ENCODE measurements around the gene POLR2B. TPM values are rescaled to one million over a fixed set of nuclear protein-coding genes. Genes with fewer than 3 reads are reported as not detected.

POLR2B gene
- total and polyA plus RNA-seq, 2 of the 8 experiments (the other 6 are each of a cell fraction or from before 2014, with no cell fraction given) = 59.3 to 115 TPM

- ChIA-PET CTCF (ENCODE audit: partially characterized antibody) (interaction anchor here (1.2 to 1.4 kb wide), 2 partner anchors 8 to 208 kb away, joined by 3 read pairs; no protein-coding TSS in a partner anchor), POLR2A (ENCODE audit: partially characterized antibody) (interaction anchor here (1.1 to 2.0 kb wide), 5 partner anchors 9 to 33 kb away, joined by 3 to 6 read pairs (median 4); partner anchors contain the start of gene REST)
- no peaks in the 10 kb centered on the region for H3K79me2 ChIP-seq (ENCODE audit: control insufficient read depth in 1 of 2, insufficient read depth in 2 of 2, low read length in 2 of 2)
- H2BK15ac ChIP-seq (ENCODE audit: low read length) = no peak overlapping the region
- H4K91ac ChIP-seq (replicated peaks; ENCODE audit: insufficient read length, low read length) = no peak overlapping the region
- H3K4me2 ChIP-seq (ENCODE audit: insufficient read depth in 1 of 2, low read depth in 2 of 2, low read length in 2 of 2) = no peak overlapping the region
- H3K23ac ChIP-seq (ENCODE audit: insufficient read length) = no peak overlapping the region
- H3K23me2 ChIP-seq (ENCODE audit: low read depth, low read length) = no peaks in the 10 kb centered on the region
- DNase-seq (ENCODE audit: low read depth in 1 of 2, low spot score in 2 of 2) (no peak), FAIRE-seq (no peak)
- H3K27me3 ChIP-seq (replicated peaks in 1 of 4; ENCODE audit: control insufficient read depth in 3 of 4, extremely low read depth in 1 of 4, insufficient read depth in 3 of 4, low read length in 3 of 4) = no peaks in the 10 kb centered on the region
- H4K5ac ChIP-seq (ENCODE audit: insufficient read length, low read depth, low read length) = no peak overlapping the region
- no peaks in the 10 kb centered on the region for H3K4me1 ChIP-seq (replicated peaks in 1 of 4; ENCODE audit: control insufficient read depth in 3 of 4, insufficient read depth in 4 of 4, low read length in 3 of 4)
- H2BK5ac ChIP-seq (ENCODE audit: low read depth, low read length) = no peak overlapping the region
- H3K36me3 ChIP-seq (ENCODE audit: control insufficient read depth in 2 of 4, insufficient read depth in 4 of 4, low read length in 3 of 4) = no peaks in the 10 kb centered on the region; a peak in 2 of 8 replicates
- H3K27ac ChIP-seq (ENCODE audit: low read depth, low read length) = no peak overlapping the region
- H3K4ac ChIP-seq (replicated peaks; ENCODE audit: insufficient read length, low read depth, low read length) = no peak overlapping the region
- H4K8ac ChIP-seq (ENCODE audit: extremely low read depth, insufficient read depth, low read length) = no peak overlapping the region
- H3K9me3 ChIP-seq (ENCODE audit: insufficient read depth in 2 of 2, low read depth in 1 of 2, low read length in 1 of 2) = no peaks in the 10 kb centered on the region
- H2AK5ac ChIP-seq (ENCODE audit: low read depth, low read length) = no peak overlapping the region
- H3K14ac ChIP-seq (ENCODE audit: insufficient read length) = no peak overlapping the region
- no peaks in the 10 kb centered on the region for H3K79me1 ChIP-seq (ENCODE audit: low read depth, low read length)
- H2BK12ac ChIP-seq (ENCODE audit: low read depth, low read length) = no peak overlapping the region
- no peak overlapping the region for H3K4me3 ChIP-seq (ENCODE audit: extremely low read depth in 1 of 4, insufficient read depth in 2 of 4, low read depth in 3 of 4, low read length in 4 of 4)
- H3K56ac ChIP-seq (replicated peaks; ENCODE audit: insufficient read length, low read depth, low read length) = no peak overlapping the region
- no peak overlapping the region for H3K18ac ChIP-seq (ENCODE audit: extremely low read depth, low read length)
- H2BK20ac ChIP-seq (ENCODE audit: low read length) = no peak overlapping the region
- H4K20me1 ChIP-seq (replicated peaks in 1 of 2; ENCODE audit: control insufficient read depth in 1 of 2, insufficient read depth in 2 of 2, low read length in 2 of 2) = no peaks in the 10 kb centered on the region
- H2BK120ac ChIP-seq (replicated peaks; ENCODE audit: low read depth, low read length) = no peak overlapping the region
- H3K9ac ChIP-seq (replicated peaks in 1 of 4; ENCODE audit: extremely low read depth in 1 of 4, low read depth in 3 of 4, low read length in 3 of 4) = no peak overlapping the region
- H2AFZ ChIP-seq (ENCODE audit: low read length) = no peak overlapping the region
- TF ChIP-seq SIX5 (IDR thresholded peaks at IDR 0.05; ENCODE audit: low read depth, low read length) (no peak), GABPA (IDR thresholded peaks at IDR 0.05; ENCODE audit: borderline replicate concordance, insufficient read depth, low read length) (no peak), KDM4A (IDR thresholded peaks at IDR 0.05; ENCODE audit: low read depth, low read length, severe bottlenecking) (no peak), CREB1 (IDR thresholded peaks at IDR 0.05) (no peak), EGR1 (IDR thresholded peaks at IDR 0.05; ENCODE audit: borderline replicate concordance, low read depth, low read length) (no peak), HDAC6 (IDR thresholded peaks at IDR 0.05; ENCODE audit: low read depth, low read length) (no peak), RBBP5 (IDR thresholded peaks at IDR 0.05; ENCODE audit: borderline replicate concordance, low read depth, low read length) (no peak), SP1 (IDR thresholded peaks at IDR 0.05; ENCODE audit: low read depth, low read length) (no peak), NANOG (IDR thresholded peaks at IDR 0.05; ENCODE audit: insufficient read depth, low read depth, low read length, poor library complexity, severe bottlenecking) (no peak), POLR2AphosphoS5 (IDR thresholded peaks at IDR 0.05; ENCODE audit: low read depth, low read length) (no peak), RNF2 (IDR thresholded peaks at IDR 0.05; ENCODE audit: borderline replicate concordance, low read depth, low read length, missing control alignments, poor library complexity, severe bottlenecking) (no peak), BRCA1 (IDR thresholded peaks at IDR 0.05; ENCODE audit: low read depth, low read length) (no peak), CBX8 (IDR thresholded peaks at IDR 0.05; ENCODE audit: borderline replicate concordance, low read depth, low read length) (no peak), SP4 (IDR thresholded peaks at IDR 0.05; ENCODE audit: low read length) (no peak)
These were observed 37.7 kb upstream of the POLR2B start for GRCh38 chr4:56940971-56941370.
